ENCODE data around the gene AGAP1. TPM values are rescaled to one million over a fixed set of nuclear protein-coding genes. Genes with fewer than 3 reads are reported as not detected.

The AGAP1 gene
- total RNA-seq, 6 experiments from 2014 or later, result 14.1 to 16.0 (median 15.1) TPM

DNA sequence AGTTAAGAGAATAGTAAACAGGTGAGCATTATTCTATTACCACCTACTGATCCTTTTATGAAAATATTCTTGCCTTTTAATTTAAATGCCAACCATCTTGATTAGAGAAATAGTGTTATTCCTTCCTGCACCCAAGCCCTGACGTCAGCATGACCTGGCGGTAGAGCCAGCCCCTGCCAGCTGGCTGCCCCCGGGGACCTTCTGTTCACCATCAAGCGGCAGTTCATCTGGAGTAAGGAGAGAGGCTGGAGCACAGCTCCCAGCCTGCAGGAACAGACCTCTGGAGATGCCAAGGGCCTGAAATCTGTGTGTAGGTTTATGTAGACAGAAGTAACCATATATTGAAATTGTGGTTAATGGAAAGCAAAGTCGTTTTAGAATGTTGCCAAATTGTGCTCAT, 502.6 kb downstream of the AGAP1 start:
- DNase-seq, result no peak
- Mint-ChIP-seq H3K9me3 (no peaks in the 10 kb centered on the region), H3K36me3 (ENCODE audit: low read depth) (peaks cover 8% of the 10 kb centered on the region; the same call in 1 of the 2 replicates), H3K4me3 (no peak overlapping the region), H3K27me3 (ENCODE audit: insufficient read depth) (no peaks in the 10 kb centered on the region), H3K4me1 (ENCODE audit: low read depth) (no peaks in the 10 kb centered on the region), H3K27ac (no peak overlapping the region)
- TF ChIP-seq, protein P1, sequence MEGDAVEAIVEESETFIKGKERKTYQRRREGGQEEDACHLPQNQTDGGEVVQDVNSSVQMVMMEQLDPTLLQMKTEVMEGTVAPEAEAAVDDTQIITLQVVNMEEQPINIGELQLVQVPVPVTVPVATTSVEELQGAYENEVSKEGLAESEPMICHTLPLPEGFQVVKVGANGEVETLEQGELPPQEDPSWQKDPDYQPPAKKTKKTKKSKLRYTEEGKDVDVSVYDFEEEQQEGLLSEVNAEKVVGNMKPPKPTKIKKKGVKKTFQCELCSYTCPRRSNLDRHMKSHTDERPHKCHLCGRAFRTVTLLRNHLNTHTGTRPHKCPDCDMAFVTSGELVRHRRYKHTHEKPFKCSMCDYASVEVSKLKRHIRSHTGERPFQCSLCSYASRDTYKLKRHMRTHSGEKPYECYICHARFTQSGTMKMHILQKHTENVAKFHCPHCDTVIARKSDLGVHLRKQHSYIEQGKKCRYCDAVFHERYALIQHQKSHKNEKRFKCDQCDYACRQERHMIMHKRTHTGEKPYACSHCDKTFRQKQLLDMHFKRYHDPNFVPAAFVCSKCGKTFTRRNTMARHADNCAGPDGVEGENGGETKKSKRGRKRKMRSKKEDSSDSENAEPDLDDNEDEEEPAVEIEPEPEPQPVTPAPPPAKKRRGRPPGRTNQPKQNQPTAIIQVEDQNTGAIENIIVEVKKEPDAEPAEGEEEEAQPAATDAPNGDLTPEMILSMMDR (IDR thresholded peaks at IDR 0.05), result no peak

DNA sequence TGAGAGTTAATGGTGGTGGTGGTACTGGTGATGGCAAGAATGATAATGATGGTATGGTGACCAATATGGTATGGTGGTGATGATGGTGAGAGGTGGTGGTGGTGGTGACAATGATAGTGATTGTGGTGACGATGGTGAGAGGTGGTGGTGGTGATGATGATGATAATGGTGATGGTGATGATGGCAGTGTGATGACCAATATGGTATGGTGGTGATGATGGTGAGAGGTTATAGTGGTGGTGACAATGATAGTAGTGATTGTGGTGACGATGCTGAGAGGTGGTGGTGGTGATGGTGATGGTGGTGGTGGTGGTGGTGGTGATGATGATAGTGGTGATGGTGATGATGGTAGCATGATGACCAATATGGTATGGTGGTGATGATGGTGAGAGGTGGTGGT, 505.2 kb downstream of the AGAP1 start:
- TF ChIP-seq, protein P1 (IDR thresholded peaks at IDR 0.05), result no peak
- DNase-seq, result no peak
- Mint-ChIP-seq H3K4me3 (no peak overlapping the region), H3K36me3 (ENCODE audit: low read depth) (no peaks in the 10 kb centered on the region), H3K4me1 (ENCODE audit: low read depth) (no peaks in the 10 kb centered on the region), H3K27ac (no peak overlapping the region), H3K9me3 (no peaks in the 10 kb centered on the region), H3K27me3 (ENCODE audit: insufficient read depth) (no peaks in the 10 kb centered on the region)

DNA sequence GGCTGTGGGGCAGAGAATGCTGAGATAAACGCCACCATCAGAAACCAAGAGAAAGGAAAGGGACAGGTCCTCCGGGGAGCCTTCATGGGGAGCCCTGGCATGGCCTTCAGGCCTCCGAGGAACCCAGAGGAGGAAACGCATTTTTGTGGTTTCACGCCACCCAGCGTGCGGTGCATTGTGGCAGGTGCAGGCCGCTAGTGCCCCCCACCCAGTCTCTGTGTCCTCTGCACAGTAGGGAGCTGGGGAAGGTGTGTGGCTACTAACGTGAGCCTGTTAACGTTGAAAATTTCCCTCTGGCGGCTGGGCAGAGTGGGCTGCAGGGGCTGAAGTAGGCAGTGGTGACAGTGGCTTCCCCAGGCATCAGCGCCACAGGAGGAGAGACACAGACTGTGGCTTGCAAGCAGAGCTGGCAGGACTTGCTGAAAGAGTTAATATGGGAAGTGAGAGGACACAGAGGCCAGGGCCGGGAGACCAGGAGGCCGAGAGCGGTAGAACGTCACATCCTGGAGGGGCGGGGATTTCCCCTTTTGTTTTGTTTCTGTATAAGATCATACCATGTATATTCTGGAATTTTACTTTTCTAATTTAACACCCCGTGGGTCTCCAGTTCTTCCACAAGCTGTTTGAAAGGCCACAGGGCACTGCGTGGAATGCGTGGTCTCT, 507.5 kb downstream of the AGAP1 start:
- Mint-ChIP-seq H3K36me3 (ENCODE audit: low read depth) (no peaks in the 10 kb centered on the region), H3K27ac (no peak overlapping the region), H3K9me3 (no peaks in the 10 kb centered on the region), H3K27me3 (ENCODE audit: insufficient read depth) (no peaks in the 10 kb centered on the region; the same call in 1 of the 2 replicates), H3K4me3 (no peak overlapping the region), H3K4me1 (ENCODE audit: low read depth) (no peaks in the 10 kb centered on the region)
- TF ChIP-seq, protein P1 (IDR thresholded peaks at IDR 0.05), result no peak
- DNase-seq, result no peak

DNA sequence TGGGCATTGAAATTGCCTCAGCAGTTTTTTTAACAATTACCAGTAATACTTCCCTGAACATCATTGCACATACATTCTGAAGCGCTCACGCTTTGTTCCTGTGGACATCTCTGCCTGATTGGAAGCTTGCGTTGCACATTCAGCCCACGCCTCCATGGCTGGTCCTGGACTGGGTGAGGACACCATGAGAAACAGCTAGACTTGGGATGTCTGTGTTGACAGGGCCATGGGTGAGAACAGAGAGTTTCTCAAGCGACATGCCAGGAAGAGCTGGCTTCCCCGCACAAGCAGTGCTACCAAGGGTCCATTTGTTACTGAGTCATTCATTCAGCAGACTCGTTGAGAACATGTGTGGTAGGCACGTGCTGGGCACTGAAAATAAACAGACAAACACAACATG, 508.0 kb downstream of the AGAP1 start:
- DNase-seq, result no peak
- Mint-ChIP-seq H3K36me3 (ENCODE audit: low read depth) (no peaks in the 10 kb centered on the region), H3K9me3 (no peaks in the 10 kb centered on the region), H3K27me3 (ENCODE audit: insufficient read depth) (no peaks in the 10 kb centered on the region; the same call in 1 of the 2 replicates), H3K27ac (no peak overlapping the region), H3K4me3 (no peak overlapping the region), H3K4me1 (ENCODE audit: low read depth) (no peaks in the 10 kb centered on the region)
- TF ChIP-seq, protein P1 (IDR thresholded peaks at IDR 0.05), result no peak

DNA sequence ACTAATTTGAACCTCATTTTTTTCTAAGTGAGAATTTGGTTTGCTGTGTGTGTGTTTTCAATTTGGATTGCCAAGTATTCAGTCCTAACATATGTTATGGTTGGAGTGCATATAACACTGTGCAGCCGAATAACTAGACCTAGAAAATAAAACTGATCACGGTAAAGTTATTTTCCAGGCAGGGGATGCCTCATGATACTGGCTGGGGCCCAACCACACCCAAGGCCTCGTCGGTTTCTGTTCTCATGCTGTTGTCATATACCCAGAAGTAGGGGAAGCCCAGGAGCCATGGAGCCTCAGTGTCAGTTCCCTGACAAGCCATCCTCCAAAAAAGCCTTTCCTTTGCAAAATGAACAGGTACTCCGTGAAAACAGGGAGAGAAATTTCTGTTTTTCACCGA, 514.2 kb downstream of the AGAP1 start:
- Mint-ChIP-seq H3K27me3 (ENCODE audit: insufficient read depth) (no peaks in the 10 kb centered on the region; the same call in 1 of the 2 replicates), H3K4me1 (ENCODE audit: low read depth) (no peaks in the 10 kb centered on the region), H3K4me3 (no peak overlapping the region), H3K27ac (no peak overlapping the region), H3K9me3 (no peaks in the 10 kb centered on the region), H3K36me3 (ENCODE audit: low read depth) (no peaks in the 10 kb centered on the region)
- DNase-seq, result no peak
- TF ChIP-seq, protein P1 (IDR thresholded peaks at IDR 0.05), result no peak

Data from HFFc6 (cell line).